Measurements from ENCODE around the gene HOMER2. TPM values are rescaled to one million over a fixed set of nuclear protein-coding genes. Genes with fewer than 3 reads are reported as not detected.

The HOMER2 gene
- total RNA-seq, 1 experiment from 2014 or later, result 22.6 TPM

GRCh38 chr15:82804575-82804949, 148.0 kb downstream of the HOMER2 start:
- ATAC-seq, result no peak
- Histone ChIP-seq H3K79me2 (ENCODE audit: low read length) (no peaks in the 10 kb centered on the region), H3K4me3 (ENCODE audit: low read length) (no peak overlapping the region), H3K27ac (ENCODE audit: low read length) (no peak overlapping the region), H3F3A (ENCODE audit: low read length, unreplicated experiment) (no peaks in the 10 kb centered on the region), H3K9me3 (ENCODE audit: low read length) (no peaks in the 10 kb centered on the region), H3K4me2 (ENCODE audit: low read length) (no peak overlapping the region), H3K27me3 (ENCODE audit: low read length) (peaks cover 3% of the 10 kb centered on the region; the same call in 1 of the 2 replicates), H3K36me3 (ENCODE audit: low read depth, low read length) (no peaks in the 10 kb centered on the region), H3K9me2 (replicated peaks; ENCODE audit: low read length) (no peaks in the 10 kb centered on the region), H3K9ac (ENCODE audit: low read length) (no peak overlapping the region), H4K20me1 (ENCODE audit: low read length) (no peaks in the 10 kb centered on the region), H2AFZ (ENCODE audit: low read length) (no peak overlapping the region), H3K4me1 (ENCODE audit: insufficient read depth, low read length) (peaks cover 10% of the 10 kb centered on the region)
- POLR2A ChIA-PET (ENCODE audit: unreplicated experiment), result interaction anchor here (0.6 to 0.7 kb wide), 2 partner anchors 54 to 214 kb away, joined by 3 to 5 read pairs; no protein-coding TSS in a partner anchor
- no TSS peak for BruUV-seq (replicated peaks)
- no peak for DNase-seq
- CTCF ChIA-PET, result no interaction called here
- intact Hi-C loops (cut with micrococcal nuclease), result no loop called here
- TF ChIP-seq EZH2phosphoT487 (IDR thresholded peaks at IDR 0.05; ENCODE audit: borderline replicate concordance, low read length), result no peak
- TF ChIP-seq CTCF (conservative IDR thresholded peaks at IDR 0.05; ENCODE audit: low read depth, low read length), result no peak
- TF ChIP-seq EZH2 (IDR thresholded peaks at IDR 0.05; ENCODE audit: low read length, unreplicated experiment), result no peak

GRCh38 chr15:82803793-82804574, 148.5 kb downstream of the HOMER2 start:
- no peaks in the 10 kb centered on the region for H3K9me2 ChIP-seq (replicated peaks; ENCODE audit: low read length)
- H3K36me3 ChIP-seq (ENCODE audit: low read depth, low read length), result no peaks in the 10 kb centered on the region
- no peak overlapping the region for H3K4me2 ChIP-seq (ENCODE audit: low read length)
- DNase-seq (no peak), ATAC-seq (peak; percentile 86)
- no peak overlapping the region for H3K27ac ChIP-seq (ENCODE audit: low read length)
- H2AFZ ChIP-seq (ENCODE audit: low read length), result no peak overlapping the region
- intact Hi-C loops (cut with micrococcal nuclease), result no loop called here
- no peak overlapping the region for H3K9ac ChIP-seq (ENCODE audit: low read length)
- CTCF ChIA-PET, result no interaction called here
- H3K9me3 ChIP-seq (ENCODE audit: low read length), result no peaks in the 10 kb centered on the region
- H3K79me2 ChIP-seq (ENCODE audit: low read length), result no peaks in the 10 kb centered on the region
- peaks cover 8% of the 10 kb centered on the region for H3K4me1 ChIP-seq (ENCODE audit: insufficient read depth, low read length)
- POLR2A ChIA-PET (ENCODE audit: unreplicated experiment), result interaction anchor here (0.5 kb wide), 2 partner anchors 54 to 283 kb away, joined by 3 to 6 read pairs; no protein-coding TSS in a partner anchor
- no peaks in the 10 kb centered on the region for H4K20me1 ChIP-seq (ENCODE audit: low read length)
- H3K27me3 ChIP-seq (ENCODE audit: low read length), result peaks cover 3% of the 10 kb centered on the region; the same call in 1 of the 2 replicates
- no TSS peak for BruUV-seq (replicated peaks)
- TF ChIP-seq CTCF (conservative IDR thresholded peaks at IDR 0.05; ENCODE audit: low read depth, low read length) (no peak), EZH2 (IDR thresholded peaks at IDR 0.05; ENCODE audit: low read length, unreplicated experiment) (no peak)
- H3F3A ChIP-seq (ENCODE audit: low read length, unreplicated experiment), result no peaks in the 10 kb centered on the region
- H3K4me3 ChIP-seq (ENCODE audit: low read length), result no peak overlapping the region

- Histone ChIP-seq H3K27ac (ENCODE audit: low read length) (no peak overlapping the region), H3K4me3 (ENCODE audit: low read length) (no peak overlapping the region), H3K4me2 (ENCODE audit: low read length) (no peak overlapping the region), H2AFZ (ENCODE audit: low read length) (no peak overlapping the region), H4K20me1 (ENCODE audit: low read length) (no peaks in the 10 kb centered on the region), H3K9me2 (replicated peaks; ENCODE audit: low read length) (no peaks in the 10 kb centered on the region), H3K36me3 (ENCODE audit: low read depth, low read length) (no peaks in the 10 kb centered on the region), H3K4me1 (ENCODE audit: insufficient read depth, low read length) (no peaks in the 10 kb centered on the region), H3F3A (ENCODE audit: low read length, unreplicated experiment) (no peaks in the 10 kb centered on the region), H3K79me2 (ENCODE audit: low read length) (no peaks in the 10 kb centered on the region), H3K9ac (ENCODE audit: low read length) (no peak overlapping the region), H3K9me3 (ENCODE audit: low read length) (no peaks in the 10 kb centered on the region), H3K27me3 (ENCODE audit: low read length) (peaks cover 3% of the 10 kb centered on the region; the same call in 1 of the 2 replicates)
- intact Hi-C loops (cut with micrococcal nuclease), result no loop called here
- DNase-seq (no peak), ATAC-seq (no peak)
- TF ChIP-seq EZH2phosphoT487 (IDR thresholded peaks at IDR 0.05; ENCODE audit: borderline replicate concordance, low read length) (no peak), CTCF (conservative IDR thresholded peaks at IDR 0.05; ENCODE audit: low read depth, low read length) (no peak), EZH2 (IDR thresholded peaks at IDR 0.05; ENCODE audit: low read length, unreplicated experiment) (no peak)
- POLR2A ChIA-PET (ENCODE audit: unreplicated experiment), result no interaction called here
- BruUV-seq (replicated peaks), result no TSS peak
- CTCF ChIA-PET, result no interaction called here
Measured at GRCh38 chr15:82802497-82802896, 150.0 kb downstream of the HOMER2 start.

Measured in PC-3 (cell line).